ENCODE results near the gene PSMB3. TPM values are rescaled to one million over a fixed set of nuclear protein-coding genes. Genes with fewer than 3 reads are reported as not detected.
A peak's percentile ranks its signal among the peaks of the same experiment; 100 is the strongest.

The PSMB3 gene
- polyA plus RNA-seq, 2 of the 4 experiments (the other 2 are of a cell fraction) = 417 to 463 TPM

DNA sequence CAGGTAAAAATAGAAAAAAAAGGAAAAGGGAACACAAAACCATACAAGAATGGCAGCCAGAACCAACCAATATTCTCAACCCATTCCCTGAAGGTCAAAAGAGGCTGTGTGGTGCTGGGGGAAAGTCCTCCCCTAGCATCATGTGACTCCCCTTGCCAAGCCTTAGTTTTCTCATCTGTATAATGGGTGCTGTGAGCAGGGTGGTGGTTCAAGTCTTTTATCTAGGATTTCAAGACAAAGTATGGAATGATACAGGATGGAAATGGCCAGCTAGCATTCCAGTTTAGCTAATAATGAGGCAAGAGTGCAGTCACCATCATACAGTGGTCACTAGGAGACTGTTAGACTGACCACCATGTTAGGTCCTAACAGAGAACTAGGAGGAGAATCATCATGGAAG is 20.7 kb downstream of the PSMB3 start:
- no peak for FAIRE-seq

GRCh38 chr17:38777641-38778250 is 25.2 kb downstream of the PSMB3 start:
- POLR2A ChIA-PET = interaction anchor here (0.9 kb wide), 1 partner anchor 11 kb away, joined by 3 read pairs; no protein-coding TSS in a partner anchor
- Histone ChIP-seq H3K4me1 (no peaks in the 10 kb centered on the region), H3K4me2 (no peak overlapping the region), H3K4me3 (no peak overlapping the region), H3K27ac (no peak overlapping the region), H3K9me3 (no peaks in the 10 kb centered on the region)
- no peak for DNase-seq (ENCODE audit: low read depth in 1 of 2, low spot score in 1 of 2)
- FAIRE-seq = no peak
- TF ChIP-seq HOXB13 (CRISPR knock-in tag; IDR thresholded peaks at IDR 0.05; ENCODE audit: low read depth) = no peak
- 74% methylated on average over 7 of the region's 7 CpGs for WGBS (ENCODE audit: missing lambda C conversion rate)
- CTCF ChIA-PET = interaction anchor here (1.3 to 2.6 kb wide), 4 partner anchors 11 to 45 kb away, joined by 3 to 11 read pairs (median 5); no protein-coding TSS in a partner anchor
- ATAC-seq = no peak

More for the DNA sequence above, 20.7 kb downstream of the PSMB3 start:
- Histone ChIP-seq H3K27ac (no peak overlapping the region), H3K4me1 (no peaks in the 10 kb centered on the region), H3K9me3 (no peaks in the 10 kb centered on the region), H3K4me3 (no peak overlapping the region), H3K4me2 (no peak overlapping the region)
- DNase-seq (ENCODE audit: low read depth in 1 of 2, low spot score in 1 of 2) (no peak), ATAC-seq (no peak)
- TF ChIP-seq EHMT2 (IDR thresholded peaks at IDR 0.05; ENCODE audit: low read depth) = no peak
- TF ChIP-seq KDM1A (IDR thresholded peaks at IDR 0.05; ENCODE audit: low read depth) = 0 out of 2 replicates have a peak, but pooled peaks have one; percentile 43
- TF ChIP-seq HOXB5 (CRISPR knock-in tag; IDR thresholded peaks at IDR 0.05) = no peak
- 0 out of 2 replicates have a peak, but pooled peaks have one; percentile 33 for TF ChIP-seq CHD4 (IDR thresholded peaks at IDR 0.05; ENCODE audit: borderline replicate concordance)
- CTCF ChIA-PET = interaction anchor here (0.6 to 3.7 kb wide), 4 partner anchors 10 to 38 kb away, joined by 3 to 12 read pairs (median 4); no protein-coding TSS in a partner anchor
- POLR2A ChIA-PET = no interaction called here

DNA sequence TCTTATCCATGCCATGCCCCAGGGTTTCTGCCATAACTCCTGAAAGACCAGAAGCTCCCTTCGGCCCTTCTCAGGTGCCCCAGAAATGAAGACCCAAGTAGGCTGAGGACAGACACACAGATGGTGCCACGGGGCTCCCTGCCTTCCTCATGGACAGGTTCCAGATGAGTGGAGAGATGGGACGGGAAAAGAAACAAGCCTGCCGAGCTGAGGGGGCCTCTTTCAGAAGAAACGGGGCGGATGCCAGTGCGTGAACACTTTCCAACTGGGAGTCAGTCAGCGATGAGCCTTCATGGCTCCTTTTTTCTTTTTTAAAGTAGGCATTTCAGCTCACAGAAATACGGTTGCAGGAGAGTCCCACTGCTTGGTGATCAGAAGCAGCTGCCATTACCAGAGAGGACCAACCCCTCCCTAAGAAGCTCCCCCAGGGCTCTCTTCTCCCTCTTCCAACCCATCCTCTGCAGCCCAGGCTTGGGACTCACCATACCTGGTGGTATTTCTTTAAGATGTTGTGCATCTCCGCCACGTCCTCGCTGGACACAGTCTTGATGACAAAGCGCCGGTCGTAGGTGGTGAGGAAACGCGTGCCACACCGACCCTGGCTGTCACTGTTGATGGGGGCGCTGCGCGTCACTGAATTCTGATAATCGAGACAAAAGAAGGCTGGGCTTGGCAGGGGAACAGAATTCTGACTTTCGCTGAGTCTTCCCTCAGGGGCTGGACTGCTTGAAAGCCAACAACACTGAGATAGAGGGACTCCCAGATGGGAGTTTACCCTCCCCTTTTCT is 27.6 kb downstream of the PSMB3 start:
- no peak for ATAC-seq
- H3K9me3 ChIP-seq = no peaks in the 10 kb centered on the region
- CTCF ChIA-PET = interaction anchor here (0.5 to 1.9 kb wide), 8 partner anchors 10 to 74 kb away, joined by 3 to 4 read pairs (median 4); partner anchors contain the start of gene CISD3
- TF ChIP-seq RAD21 (conservative IDR thresholded peaks at IDR 0.05 in 1 of 2, IDR thresholded peaks at IDR 0.05 in 1 of 2) = no peak
- TF ChIP-seq JUN (IDR thresholded peaks at IDR 0.05) = no peak
- TF ChIP-seq, protein P1, sequence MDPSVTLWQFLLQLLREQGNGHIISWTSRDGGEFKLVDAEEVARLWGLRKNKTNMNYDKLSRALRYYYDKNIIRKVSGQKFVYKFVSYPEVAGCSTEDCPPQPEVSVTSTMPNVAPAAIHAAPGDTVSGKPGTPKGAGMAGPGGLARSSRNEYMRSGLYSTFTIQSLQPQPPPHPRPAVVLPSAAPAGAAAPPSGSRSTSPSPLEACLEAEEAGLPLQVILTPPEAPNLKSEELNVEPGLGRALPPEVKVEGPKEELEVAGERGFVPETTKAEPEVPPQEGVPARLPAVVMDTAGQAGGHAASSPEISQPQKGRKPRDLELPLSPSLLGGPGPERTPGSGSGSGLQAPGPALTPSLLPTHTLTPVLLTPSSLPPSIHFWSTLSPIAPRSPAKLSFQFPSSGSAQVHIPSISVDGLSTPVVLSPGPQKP (IDR thresholded peaks at IDR 0.05; ENCODE audit: low read depth, low read length) = no peak
- no peak for TF ChIP-seq CHD4 (IDR thresholded peaks at IDR 0.05; ENCODE audit: borderline replicate concordance)
- no peak for TF ChIP-seq SREBF2 (IDR thresholded peaks at IDR 0.05)
- TF ChIP-seq BHLHE40 (IDR thresholded peaks at IDR 0.05; ENCODE audit: low read depth, low read length) = no peak
- no peak for TF ChIP-seq NFE2L2 (conservative IDR thresholded peaks at IDR 0.05; ENCODE audit: low read length)
- no peak for TF ChIP-seq RNF2 (IDR thresholded peaks at IDR 0.05; ENCODE audit: borderline replicate concordance, low read depth)
- no peak for TF ChIP-seq EHF (CRISPR knock-in tag; IDR thresholded peaks at IDR 0.05)
- TF ChIP-seq HMGXB4 (CRISPR knock-in tag; IDR thresholded peaks at IDR 0.05; ENCODE audit: borderline replicate concordance) = no peak
- TF ChIP-seq, protein P2, sequence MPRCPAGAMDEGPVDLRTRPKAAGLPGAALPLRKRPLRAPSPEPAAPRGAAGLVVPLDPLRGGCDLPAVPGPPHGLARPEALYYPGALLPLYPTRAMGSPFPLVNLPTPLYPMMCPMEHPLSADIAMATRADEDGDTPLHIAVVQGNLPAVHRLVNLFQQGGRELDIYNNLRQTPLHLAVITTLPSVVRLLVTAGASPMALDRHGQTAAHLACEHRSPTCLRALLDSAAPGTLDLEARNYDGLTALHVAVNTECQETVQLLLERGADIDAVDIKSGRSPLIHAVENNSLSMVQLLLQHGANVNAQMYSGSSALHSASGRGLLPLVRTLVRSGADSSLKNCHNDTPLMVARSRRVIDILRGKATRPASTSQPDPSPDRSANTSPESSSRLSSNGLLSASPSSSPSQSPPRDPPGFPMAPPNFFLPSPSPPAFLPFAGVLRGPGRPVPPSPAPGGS (IDR thresholded peaks at IDR 0.05) = no peak
- no peak for DNase-seq (ENCODE audit: low read depth in 1 of 2, low spot score in 1 of 2)
- no peak overlapping the region for H3K27ac ChIP-seq
- H3K4me2 ChIP-seq = no peak overlapping the region
- no peak overlapping the region for H3K4me3 ChIP-seq
- no peak for FAIRE-seq
- 92% methylated on average over 23 of the region's 23 CpGs for WGBS (ENCODE audit: missing lambda C conversion rate)
- POLR2A ChIA-PET = interaction anchor here (0.9 kb wide), 1 partner anchor 28 kb away, joined by 3 read pairs; the partner anchor contains the start of gene PSMB3
- H3K4me1 ChIP-seq = no peaks in the 10 kb centered on the region

Data from A549 (cell line).